ENCODE measurements around the gene POU2F2. TPM values are rescaled to one million over a fixed set of nuclear protein-coding genes. Genes with fewer than 3 reads are reported as not detected.
A peak's percentile ranks its signal among the peaks of the same experiment; 100 is the strongest.

The POU2F2 gene
- total RNA-seq, 2 experiments from 2014 or later = 43.6 to 62.8 TPM

GRCh38 chr19:42153672-42154433, 21.6 kb upstream of the POU2F2 start:
- DNase-seq = no peak
- ATAC-seq = no peak
- Mint-ChIP-seq H3K4me3 (peak overlapping the region; percentile 13), H3K9me3 (ENCODE audit: low read depth) (no peaks in the 10 kb centered on the region), H3K27me3 (peaks cover 2% of the 10 kb centered on the region), H3K4me1 (peaks cover 24% of the 10 kb centered on the region), H3K27ac (no peak overlapping the region), H3K36me3 (ENCODE audit: low read depth) (no peaks in the 10 kb centered on the region)
- intact Hi-C loops (cut with DNase I, micrococcal nuclease) = no loop called here
- POLR2A ChIA-PET = no interaction called here
- CTCF ChIA-PET = no interaction called here

- intact Hi-C loops (cut with DNase I, micrococcal nuclease) = no loop called here
- H3K4me1 Mint-ChIP-seq = peaks cover 31% of the 10 kb centered on the region
- POLR2A ChIA-PET = no interaction called here
- peaks cover 2% of the 10 kb centered on the region for H3K27me3 Mint-ChIP-seq
- H3K4me3 Mint-ChIP-seq = no peak overlapping the region
- H3K9me3 Mint-ChIP-seq (ENCODE audit: low read depth) = no peaks in the 10 kb centered on the region
- no peak for DNase-seq
- H3K27ac Mint-ChIP-seq = no peak overlapping the region
- no peaks in the 10 kb centered on the region for H3K36me3 Mint-ChIP-seq (ENCODE audit: low read depth)
- no peak for ATAC-seq
- CTCF ChIA-PET = interaction anchor here (0.5 kb wide), 1 partner anchor 115 kb away, joined by 3 read pairs; no protein-coding TSS in a partner anchor
These were observed 20.8 kb upstream of the POU2F2 start for GRCh38 chr19:42152910-42153671.

- Mint-ChIP-seq H3K4me1 (peaks cover 37% of the 10 kb centered on the region), H3K36me3 (ENCODE audit: low read depth) (no peaks in the 10 kb centered on the region), H3K27ac (no peak overlapping the region), H3K9me3 (ENCODE audit: low read depth) (no peaks in the 10 kb centered on the region), H3K27me3 (peaks cover 2% of the 10 kb centered on the region), H3K4me3 (no peak overlapping the region)
- DNase-seq (no peak), ATAC-seq (no peak)
- intact Hi-C loops (cut with DNase I, micrococcal nuclease) = no loop called here
- ChIA-PET POLR2A (no interaction called here), CTCF (interaction anchor here (0.5 kb wide), 1 partner anchor 116 kb away, joined by 3 read pairs; no protein-coding TSS in a partner anchor)
These were observed 19.8 kb upstream of the POU2F2 start for GRCh38 chr19:42151782-42152684.

- no peaks in the 10 kb centered on the region for H3K36me3 Mint-ChIP-seq (ENCODE audit: low read depth)
- no peak for DNase-seq
- intact Hi-C loops (cut with DNase I, micrococcal nuclease) = no loop called here
- H3K4me3 Mint-ChIP-seq = no peak overlapping the region
- H3K9me3 Mint-ChIP-seq (ENCODE audit: low read depth) = no peaks in the 10 kb centered on the region
- ATAC-seq = no peak
- H3K27ac Mint-ChIP-seq = no peak overlapping the region
- peaks cover 2% of the 10 kb centered on the region for H3K27me3 Mint-ChIP-seq
- POLR2A ChIA-PET = no interaction called here
- CTCF ChIA-PET = no interaction called here
- peaks cover 37% of the 10 kb centered on the region for H3K4me1 Mint-ChIP-seq
These were observed 18.7 kb upstream of the POU2F2 start for GRCh38 chr19:42150911-42151361.

- DNase-seq = no peak
- ATAC-seq = no peak
- POLR2A ChIA-PET = no interaction called here
- intact Hi-C loops (cut with DNase I, micrococcal nuclease) = no loop called here
- H3K36me3 Mint-ChIP-seq (ENCODE audit: low read depth) = no peaks in the 10 kb centered on the region
- CTCF ChIA-PET = no interaction called here
- H3K4me3 Mint-ChIP-seq = no peak overlapping the region
- H3K9me3 Mint-ChIP-seq (ENCODE audit: low read depth) = no peaks in the 10 kb centered on the region
- H3K27ac Mint-ChIP-seq = no peak overlapping the region
- peaks cover 2% of the 10 kb centered on the region for H3K27me3 Mint-ChIP-seq
- peaks cover 34% of the 10 kb centered on the region for H3K4me1 Mint-ChIP-seq
These were observed 18.1 kb upstream of the POU2F2 start for GRCh38 chr19:42150364-42150763.

- H3K4me1 Mint-ChIP-seq = peaks cover 26% of the 10 kb centered on the region
- ATAC-seq (no peak), DNase-seq (no peak)
- H3K27ac Mint-ChIP-seq = no peak overlapping the region
- no peaks in the 10 kb centered on the region for H3K36me3 Mint-ChIP-seq (ENCODE audit: low read depth)
- CTCF ChIA-PET = interaction anchor here (1.1 kb wide), 1 partner anchor 37 kb away, joined by 4 read pairs; no protein-coding TSS in a partner anchor
- intact Hi-C loops (cut with DNase I, micrococcal nuclease) = no loop called here
- H3K9me3 Mint-ChIP-seq (ENCODE audit: low read depth) = no peaks in the 10 kb centered on the region
- H3K4me3 Mint-ChIP-seq = no peak overlapping the region
- H3K27me3 Mint-ChIP-seq = peaks cover 2% of the 10 kb centered on the region
- POLR2A ChIA-PET = no interaction called here
These were observed 17.4 kb upstream of the POU2F2 start for GRCh38 chr19:42149447-42150202.

- DNase-seq (no peak), ATAC-seq (peak; percentile 42)
- no peaks in the 10 kb centered on the region for H3K36me3 Mint-ChIP-seq (ENCODE audit: low read depth)
- peaks cover 2% of the 10 kb centered on the region for H3K27me3 Mint-ChIP-seq
- H3K4me1 Mint-ChIP-seq = peaks cover 21% of the 10 kb centered on the region
- intact Hi-C loops (cut with DNase I, micrococcal nuclease) = no loop called here
- no peak overlapping the region for H3K27ac Mint-ChIP-seq
- CTCF ChIA-PET = interaction anchor here (0.6 kb wide), 1 partner anchor 25 kb away, joined by 3 read pairs; no protein-coding TSS in a partner anchor
- H3K4me3 Mint-ChIP-seq = no peak overlapping the region
- H3K9me3 Mint-ChIP-seq (ENCODE audit: low read depth) = no peaks in the 10 kb centered on the region
- POLR2A ChIA-PET = no interaction called here
These were observed 16.0 kb upstream of the POU2F2 start for GRCh38 chr19:42148266-42148665.

GRCh38 chr19:42143341-42144234, 11.3 kb upstream of the POU2F2 start:
- Mint-ChIP-seq H3K36me3 (ENCODE audit: low read depth) (peaks cover 3% of the 10 kb centered on the region), H3K4me1 (peaks cover 11% of the 10 kb centered on the region), H3K9me3 (ENCODE audit: low read depth) (no peaks in the 10 kb centered on the region), H3K4me3 (no peak overlapping the region), H3K27ac (no peak overlapping the region), H3K27me3 (no peaks in the 10 kb centered on the region)
- intact Hi-C loops (cut with DNase I, micrococcal nuclease) = no loop called here
- DNase-seq = peak; percentile 34
- ChIA-PET CTCF (interaction anchor here (0.6 to 1.4 kb wide), 5 partner anchors 32 to 694 kb away, joined by 3 to 4 read pairs (median 3); no protein-coding TSS in a partner anchor), POLR2A (interaction anchor here (0.6 kb wide), 1 partner anchor 70 kb away, joined by 6 read pairs; no protein-coding TSS in a partner anchor)
- no peak for ATAC-seq

- Mint-ChIP-seq H3K4me3 (no peak overlapping the region), H3K9me3 (ENCODE audit: low read depth) (no peaks in the 10 kb centered on the region), H3K27ac (no peak overlapping the region), H3K36me3 (ENCODE audit: low read depth) (peaks cover 5% of the 10 kb centered on the region), H3K27me3 (no peaks in the 10 kb centered on the region), H3K4me1 (peaks cover 6% of the 10 kb centered on the region)
- ChIA-PET CTCF (interaction anchor here (0.5 to 2.6 kb wide), 5 partner anchors 43 to 246 kb away, joined by 3 to 13 read pairs (median 3); no protein-coding TSS in a partner anchor), POLR2A (no interaction called here)
- intact Hi-C loops (cut with DNase I, micrococcal nuclease) = no loop called here
- DNase-seq = peak; percentile 61
- peak; percentile 70 for ATAC-seq
These were observed 8.0 kb upstream of the POU2F2 start for GRCh38 chr19:42140125-42140754.

Measured in activated CD4-positive, alpha-beta T cell treated with anti-CD3 and anti-CD28 coated beads for 36 hours (primary cell).